SK-N-SH (cell line): ENCODE data around the gene CBFA2T3.
"Not testable (repeated sequence)": the region's sequence is repeated elsewhere in the genome, so short reads cannot be mapped to it uniquely, and the experiment has no call there.

ENCODE experiments used
- CHD2 ChIP-seq: fragments of 150-350 bp; IDR thresholded peaks from 2 replicates; pipeline ENCODE4 v1.6.1; 2018; ENCODE audit warnings: low read length; ENCODE audit not compliant: partially characterized antibody
- CTCF ChIP-seq: fragments of 200-600 bp; sonication (generic); IDR thresholded peaks from 2 replicates; pipeline ENCODE4 v1.6.1; 2017; ENCODE audit warnings: antibody characterized with exemption, mild to moderate bottlenecking, moderate library complexity
- EZH2phosphoT487 ChIP-seq: fragments of 200-600 bp; sonication (generic); IDR thresholded peaks from 2 replicates; pipeline ENCODE4 v1.6.1; 2017; ENCODE audit warnings: low read depth, mixed run types, mild to moderate bottlenecking, antibody characterized with exemption, moderate library complexity, borderline replicate concordance
- GATA2 ChIP-seq: sonication (generic); formaldehyde crosslinking; IDR thresholded peaks from 2 replicates; pipeline ENCODE4 v1.5.0; 2020; ENCODE audit warnings: mild to moderate bottlenecking, missing genetic modification reagents
- JUND ChIP-seq: IDR thresholded peaks from 2 replicates; pipeline ENCODE4 v1.4.0; 2012
- RAD21 ChIP-seq: IDR thresholded peaks from 2 replicates; pipeline ENCODE4 v1.6.1; 2012; ENCODE audit warnings: mild to moderate bottlenecking, low read length
- TF ChIP-seq, protein P1 (sequence below): IDR thresholded peaks from 2 replicates; pipeline ENCODE4 v1.6.1; 2012; ENCODE audit warnings: mild to moderate bottlenecking, low read depth, low read length, moderate library complexity

DNA sequence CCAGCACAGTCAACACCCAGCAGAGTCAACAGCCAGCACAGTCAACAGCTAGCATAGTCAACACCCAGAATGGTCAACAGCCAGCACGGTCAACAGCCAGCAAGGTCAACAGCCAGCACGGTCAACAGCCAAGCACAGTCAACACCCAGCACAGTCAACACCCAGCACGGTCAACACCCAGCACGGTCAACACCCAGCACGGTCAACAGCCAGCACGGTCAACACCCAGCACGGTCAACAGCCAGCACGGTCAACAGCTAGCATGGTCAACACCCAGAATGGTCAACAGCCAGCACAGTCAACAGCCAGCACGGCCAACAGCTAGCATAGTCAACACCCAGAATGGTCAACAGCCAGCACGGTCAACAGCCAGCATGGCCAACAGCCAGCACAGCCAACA, 39.6 kb upstream of the CBFA2T3 start:
- not testable (repeated sequence) for TF ChIP-seq GATA2, RAD21, JUND, CTCF, CHD2, EZH2phosphoT487
- TF ChIP-seq, protein P1, sequence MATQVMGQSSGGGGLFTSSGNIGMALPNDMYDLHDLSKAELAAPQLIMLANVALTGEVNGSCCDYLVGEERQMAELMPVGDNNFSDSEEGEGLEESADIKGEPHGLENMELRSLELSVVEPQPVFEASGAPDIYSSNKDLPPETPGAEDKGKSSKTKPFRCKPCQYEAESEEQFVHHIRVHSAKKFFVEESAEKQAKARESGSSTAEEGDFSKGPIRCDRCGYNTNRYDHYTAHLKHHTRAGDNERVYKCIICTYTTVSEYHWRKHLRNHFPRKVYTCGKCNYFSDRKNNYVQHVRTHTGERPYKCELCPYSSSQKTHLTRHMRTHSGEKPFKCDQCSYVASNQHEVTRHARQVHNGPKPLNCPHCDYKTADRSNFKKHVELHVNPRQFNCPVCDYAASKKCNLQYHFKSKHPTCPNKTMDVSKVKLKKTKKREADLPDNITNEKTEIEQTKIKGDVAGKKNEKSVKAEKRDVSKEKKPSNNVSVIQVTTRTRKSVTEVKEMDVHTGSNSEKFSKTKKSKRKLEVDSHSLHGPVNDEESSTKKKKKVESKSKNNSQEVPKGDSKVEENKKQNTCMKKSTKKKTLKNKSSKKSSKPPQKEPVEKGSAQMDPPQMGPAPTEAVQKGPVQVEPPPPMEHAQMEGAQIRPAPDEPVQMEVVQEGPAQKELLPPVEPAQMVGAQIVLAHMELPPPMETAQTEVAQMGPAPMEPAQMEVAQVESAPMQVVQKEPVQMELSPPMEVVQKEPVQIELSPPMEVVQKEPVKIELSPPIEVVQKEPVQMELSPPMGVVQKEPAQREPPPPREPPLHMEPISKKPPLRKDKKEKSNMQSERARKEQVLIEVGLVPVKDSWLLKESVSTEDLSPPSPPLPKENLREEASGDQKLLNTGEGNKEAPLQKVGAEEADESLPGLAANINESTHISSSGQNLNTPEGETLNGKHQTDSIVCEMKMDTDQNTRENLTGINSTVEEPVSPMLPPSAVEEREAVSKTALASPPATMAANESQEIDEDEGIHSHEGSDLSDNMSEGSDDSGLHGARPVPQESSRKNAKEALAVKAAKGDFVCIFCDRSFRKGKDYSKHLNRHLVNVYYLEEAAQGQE: not testable (repeated sequence)
